ENCODE data around the gene SLC38A10. TPM values are rescaled to one million over a fixed set of nuclear protein-coding genes. Genes with fewer than 3 reads are reported as not detected.

SLC38A10 gene
- total and polyA plus RNA-seq, 2 of the 4 experiments (the other 2 are of a cell fraction): 12.7 to 46.7 TPM

DNA sequence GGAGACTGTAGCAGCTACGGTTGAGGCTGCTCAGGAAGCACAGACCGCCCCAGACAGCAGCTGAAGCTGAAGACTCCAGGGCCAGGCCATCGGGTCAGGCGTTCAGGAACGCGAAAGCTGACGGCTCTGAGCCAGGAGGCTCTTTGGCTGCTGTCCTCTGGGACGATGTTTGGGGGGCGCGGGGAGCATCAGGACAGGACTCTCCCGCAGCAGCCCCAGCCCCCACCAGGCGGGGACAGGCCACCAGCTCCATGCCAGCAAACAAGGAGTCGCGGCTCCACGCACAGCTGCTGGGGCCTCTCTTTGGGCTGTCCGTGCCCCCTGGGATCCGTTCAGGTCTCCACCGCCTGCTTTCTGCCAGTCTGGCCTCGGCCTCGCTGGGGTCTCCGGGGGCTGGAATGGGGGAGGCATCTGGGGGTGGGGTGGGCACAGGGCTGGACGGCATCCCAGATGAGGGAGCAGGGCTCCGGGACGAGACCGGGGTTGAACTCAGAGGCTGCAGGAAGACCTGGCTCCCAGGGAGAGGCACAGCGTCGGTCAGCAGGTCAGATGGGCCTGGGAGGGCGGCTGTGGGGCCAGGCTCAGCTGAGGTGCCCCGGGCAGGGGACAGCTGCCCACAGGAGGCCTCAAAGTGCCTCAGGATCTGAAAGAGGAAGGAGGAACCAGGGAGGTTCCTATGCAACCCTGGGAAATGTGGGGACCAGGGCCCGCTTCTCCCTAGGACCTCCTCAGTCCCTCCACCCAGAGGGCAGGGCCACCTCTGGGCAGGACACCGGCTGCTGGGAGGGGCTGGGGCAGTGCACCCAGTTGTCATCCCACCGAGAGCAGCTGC, 66.1 kb downstream of the SLC38A10 start:
- BruUV-seq (replicated peaks): no TSS peak
- H3K27me3 ChIP-seq (ENCODE audit: control insufficient read depth, insufficient read depth, low read length): no peaks in the 10 kb centered on the region
- no peak overlapping the region for H3K4me3 ChIP-seq (ENCODE audit: insufficient read depth, low read depth, low read length)
- no peak overlapping the region for H3K23ac ChIP-seq (ENCODE audit: low read depth, low read length)
- no peak overlapping the region for H3K27ac ChIP-seq (ENCODE audit: insufficient read depth, low read length)
- no peaks in the 10 kb centered on the region for H3K4me1 ChIP-seq (ENCODE audit: control insufficient read depth, insufficient read depth, low read length)
- dilution Hi-C loops (cut with HindIII; ENCODE audit: low sequenced_read_pairs, unreplicated experiment): no loop called here
- no peak for DNase-seq
- peaks cover 3% of the 10 kb centered on the region; the same call in 1 of the 2 replicates for H3K9me3 ChIP-seq (ENCODE audit: control insufficient read depth, insufficient read depth, low read length)
- no peak overlapping the region for H2BK5ac ChIP-seq (ENCODE audit: low read depth, low read length, poor library complexity, severe bottlenecking)
- H2AK5ac ChIP-seq (ENCODE audit: low read depth, low read length): no peak overlapping the region
- no peak overlapping the region for H3K4me2 ChIP-seq (ENCODE audit: low read depth, low read length)
- peaks cover 0 to 8% of the 10 kb centered on the region in 2 experiments; a peak in 1 of 4 replicates for H3K79me1 ChIP-seq (ENCODE audit: low read depth in 1 of 2, low read length in 2 of 2)
- H2AK9ac ChIP-seq (replicated peaks; ENCODE audit: low read depth, low read length, poor library complexity): peak overlapping the region; percentile 24
- H3K36me3 ChIP-seq (ENCODE audit: control insufficient read depth, insufficient read depth, low read length): peaks cover 39% of the 10 kb centered on the region
- H3K9ac ChIP-seq (ENCODE audit: low read depth, low read length): no peak overlapping the region
- H4K5ac ChIP-seq (ENCODE audit: low read depth, low read length): no peak overlapping the region
- no peak overlapping the region for H4K91ac ChIP-seq (ENCODE audit: insufficient read depth, low read depth, low read length)
- H2AFZ ChIP-seq (replicated peaks; ENCODE audit: low read length, poor library complexity): no peak overlapping the region
- H3K18ac ChIP-seq (ENCODE audit: low read depth, low read length): no peak overlapping the region
- H3K14ac ChIP-seq (replicated peaks; ENCODE audit: low read depth, low read length): no peak overlapping the region
- ChIA-PET CTCF (no interaction called here), POLR2A (ENCODE audit: unreplicated experiment) (no interaction called here)
- H2BK120ac ChIP-seq (ENCODE audit: low read depth, low read length): no peak overlapping the region
- intact Hi-C loops (cut with micrococcal nuclease): no loop called here
- H3K56ac ChIP-seq (ENCODE audit: extremely low read depth, insufficient read depth, low read length): no peak overlapping the region
- no peak overlapping the region for H2BK20ac ChIP-seq (ENCODE audit: low read depth, low read length)
- no peak for ATAC-seq (ENCODE audit: low read depth)
- 77% methylated on average over 19 of the region's 32 CpGs; no CpG with 5 or more reads in 1 of the 2 experiments for WGBS, 2 experiments (ENCODE audit: extremely low coverage in 2 of 2, insufficient read length in 1 of 2)
- H2BK15ac ChIP-seq (ENCODE audit: low read depth, low read length): no peak overlapping the region
- in situ Hi-C loops (cut with MboI; ENCODE audit: low sequenced_read_pairs): no loop called here
- H3K9me1 ChIP-seq (ENCODE audit: insufficient read depth, low read length): no peaks in the 10 kb centered on the region
- H4K20me1 ChIP-seq (ENCODE audit: insufficient read depth, low read length): peaks cover 7% of the 10 kb centered on the region
- TF ChIP-seq CEBPB (IDR thresholded peaks at IDR 0.05; ENCODE audit: low read depth, low read length) (no peak), CHD1 (IDR thresholded peaks at IDR 0.05; ENCODE audit: low read depth, low read length) (no peak), MAZ (IDR thresholded peaks at IDR 0.05; ENCODE audit: borderline replicate concordance, low read depth, low read length) (no peak), RCOR1 (IDR thresholded peaks at IDR 0.05; ENCODE audit: insufficient replicate concordance, low read length) (no peak), MXI1 (IDR thresholded peaks at IDR 0.05; ENCODE audit: borderline replicate concordance, low read depth, low read length) (no peak), NFE2L2 (IDR thresholded peaks at IDR 0.05; ENCODE audit: low read depth, low read length) (no peak), MAFK (IDR thresholded peaks at IDR 0.05; ENCODE audit: low read depth, low read length) (no peak), FOS (IDR thresholded peaks at IDR 0.05; ENCODE audit: low read depth, low read length) (no peak), CTCF (conservative IDR thresholded peaks at IDR 0.05; ENCODE audit: low read depth, low read length) (no peak), RAD21 (IDR thresholded peaks at IDR 0.05; ENCODE audit: low read length) (no peak)
- TF ChIP-seq, protein P1, sequence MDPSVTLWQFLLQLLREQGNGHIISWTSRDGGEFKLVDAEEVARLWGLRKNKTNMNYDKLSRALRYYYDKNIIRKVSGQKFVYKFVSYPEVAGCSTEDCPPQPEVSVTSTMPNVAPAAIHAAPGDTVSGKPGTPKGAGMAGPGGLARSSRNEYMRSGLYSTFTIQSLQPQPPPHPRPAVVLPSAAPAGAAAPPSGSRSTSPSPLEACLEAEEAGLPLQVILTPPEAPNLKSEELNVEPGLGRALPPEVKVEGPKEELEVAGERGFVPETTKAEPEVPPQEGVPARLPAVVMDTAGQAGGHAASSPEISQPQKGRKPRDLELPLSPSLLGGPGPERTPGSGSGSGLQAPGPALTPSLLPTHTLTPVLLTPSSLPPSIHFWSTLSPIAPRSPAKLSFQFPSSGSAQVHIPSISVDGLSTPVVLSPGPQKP (IDR thresholded peaks at IDR 0.05; ENCODE audit: borderline replicate concordance, low read depth, low read length): no peak
- H3K4ac ChIP-seq (ENCODE audit: low read depth, low read length): no peak overlapping the region
- no peak overlapping the region for H4K8ac ChIP-seq (ENCODE audit: low read depth in 2 of 2, low read length in 2 of 2)

Data from IMR-90 (cell line).